Motor neuron (in vitro differentiated cells): ENCODE data around the gene DNAH7. TPM values are rescaled to one million over a fixed set of nuclear protein-coding genes. Genes with fewer than 3 reads are reported as not detected.
A peak's percentile ranks its signal among the peaks of the same experiment; 100 is the strongest.

Experiments used
- ATAC-seq, 8 experiments: fragments of 200-7000 bp; cut with Tn5 transposase; replicated peaks in 6 of 8; 2 replicates each; pipeline ENCODE4 v1.8.0; 2021; ENCODE audit warnings: mild to moderate bottlenecking in 8 of 8, moderate library complexity in 8 of 8
- H3K27ac ChIP-seq, 2 donors: fragments of 250-450 bp; sonication (Bioruptor Pico); 2 replicates each; pipeline ENCODE4 v1.9.0; 2021; ENCODE audit warnings: antibody characterized with exemption in 2 of 2, mild to moderate bottlenecking in 2 of 2, moderate library complexity in 1 of 2
- H3K4me1 ChIP-seq, 2 donors: fragments of 250-450 bp; sonication (Bioruptor Pico); replicated peaks in 1 of 2; 2 replicates each; pipeline ENCODE4 v1.6.1; 2021; ENCODE audit warnings: antibody characterized with exemption in 2 of 2, mild to moderate bottlenecking in 2 of 2, moderate library complexity in 1 of 2
- H3K4me3 ChIP-seq, 5 donors: fragments of 250-450 bp; sonication (Bioruptor Pico); 2 replicates each; pipeline ENCODE4 v1.9.0; 2021; ENCODE audit warnings: antibody characterized with exemption in 5 of 5, mild to moderate bottlenecking in 5 of 5, moderate library complexity in 4 of 5
- WGBS, 10 experiments: fragments of 450-650 bp; shearing (Covaris generic); methylation state at CpG; one replicate each; pipeline ENCODE4 v1.0.0; 2022; 5-methylcytosine and 5-hydroxymethylcytosine counted together
- in situ Hi-C, 9 experiments: fragments of 400-800 bp; cut with MboI; loops; one replicate each; pipeline ENCODE4 v1.15.0; 2021; ENCODE audit warnings: low sequenced_read_pairs in 9 of 9, low pct_unique_long_range_greater_than_20kb in 2 of 9; ENCODE audit not compliant: unreplicated experiment in 9 of 9
- total RNA-seq, 8 experiments: library from RNA; unstranded; fragments of 300-600 nt; gene quantifications; 2 replicates each; pipeline versions ENCODE4 v1.2.3 to v1.2.4, GENCODE V29; 2022

Gene DNAH7
- total RNA-seq, 8 experiments from 2014 or later: 0.36 to 15.3 (median 1.5) TPM

- Histone ChIP-seq H3K4me1 (peaks cover 0 to 4% of the 10 kb centered on the region in 2 donors), H3K4me3 (no peak overlapping the region), H3K27ac (no peak overlapping the region)
- in situ Hi-C loops: no loop called here
- 60 to 100% (median 100%) methylated on average over 1 of the region's 1 CpG; no CpG with 5 or more reads in 2 of the 10 experiments for WGBS, 10 experiments
- no peak for ATAC-seq
Observed at GRCh38 chr2:195834836-195835235, 233.8 kb downstream of the DNAH7 start.

- in situ Hi-C loops: no loop called here
- H3K4me1 ChIP-seq: peaks cover 0 to 4% of the 10 kb centered on the region in 2 donors
- WGBS, 10 experiments: 6 to 92% (median 48%) methylated on average over 1 to 3 of the region's 3 CpGs
- peak in 5 of 8 experiments; percentile 39 to 83 (median 56) for ATAC-seq
- H3K27ac ChIP-seq: no peak overlapping the region
- H3K4me3 ChIP-seq: no peak overlapping the region
Observed at GRCh38 chr2:195830968-195831950, 237.4 kb downstream of the DNAH7 start.

GRCh38 chr2:195824478-195824877 lies 244.2 kb downstream of the DNAH7 start:
- peaks cover 6 to 23% of the 10 kb centered on the region in 2 donors for H3K4me1 ChIP-seq
- no peak overlapping the region for H3K27ac ChIP-seq
- no peak for ATAC-seq
- no peak overlapping the region for H3K4me3 ChIP-seq
- in situ Hi-C loops: no loop called here
- WGBS, 10 experiments: 40 to 100% (median 83%) methylated on average over 1 to 2 of the region's 2 CpGs; no CpG with 5 or more reads in 1 of the 10 experiments

- WGBS, 10 experiments: 50 to 92% (median 69%) methylated on average over 1 to 3 of the region's 3 CpGs; no CpG with 5 or more reads in 1 of the 10 experiments
- peak in 6 of 8 experiments; percentile 52 to 88 (median 74) for ATAC-seq
- peaks cover 6 to 23% of the 10 kb centered on the region in 2 donors for H3K4me1 ChIP-seq
- no peak overlapping the region for H3K27ac ChIP-seq
- no peak overlapping the region for H3K4me3 ChIP-seq
- in situ Hi-C loops: no loop called here
Observed at GRCh38 chr2:195823206-195823605, 245.4 kb downstream of the DNAH7 start.

GRCh38 chr2:195821566-195821932 lies 247.1 kb downstream of the DNAH7 start:
- 50 to 100% (median 87%) methylated on average over 1 to 5 of the region's 5 CpGs; no CpG with 5 or more reads in 3 of the 10 experiments for WGBS, 10 experiments
- in situ Hi-C loops: no loop called here

GRCh38 chr2:195820867-195821565 lies 247.6 kb downstream of the DNAH7 start:
- no peak overlapping the region for H3K4me3 ChIP-seq
- peak overlapping the region in 1 of 2 donors; percentile 26 for H3K27ac ChIP-seq
- peaks cover 6 to 26% of the 10 kb centered on the region in 2 donors for H3K4me1 ChIP-seq
- WGBS, 10 experiments: 13 to 100% (median 90%) methylated on average over 1 to 3 of the region's 3 CpGs
- in situ Hi-C loops: no loop called here
- peak in 4 of 8 experiments; percentile 23 to 72 (median 35) for ATAC-seq

More at GRCh38 chr2:195821566-195821932, 247.1 kb downstream of the DNAH7 start:
- Histone ChIP-seq H3K27ac (no peak overlapping the region), H3K4me1 (peaks cover 6 to 26% of the 10 kb centered on the region in 2 donors), H3K4me3 (no peak overlapping the region)
- ATAC-seq: no peak

- WGBS, 10 experiments: 64 to 100% (median 85%) methylated on average over 1 to 3 of the region's 3 CpGs
- in situ Hi-C loops: no loop called here
- ATAC-seq: peak in 5 of 8 experiments; percentile 23 to 71 (median 62)
- Histone ChIP-seq H3K4me1 (peaks cover 6 to 26% of the 10 kb centered on the region in 2 donors), H3K27ac (peak overlapping the region in 1 of 2 donors; percentile 26), H3K4me3 (no peak overlapping the region)
Observed at GRCh38 chr2:195820373-195820772, 248.3 kb downstream of the DNAH7 start.

GRCh38 chr2:195819276-195819675 lies 249.4 kb downstream of the DNAH7 start:
- Histone ChIP-seq H3K4me3 (no peak overlapping the region), H3K4me1 (peaks cover 6 to 26% of the 10 kb centered on the region in 2 donors), H3K27ac (no peak overlapping the region)
- in situ Hi-C loops: no loop called here
- 17 to 100% (median 81%) methylated on average over 1 of the region's 1 CpG; no CpG with 5 or more reads in 4 of the 10 experiments for WGBS, 10 experiments
- ATAC-seq: no peak

GRCh38 chr2:195818526-195818925 lies 250.1 kb downstream of the DNAH7 start:
- WGBS, 10 experiments: 80 to 100% (median 91%) methylated on average over 1 to 3 of the region's 3 CpGs
- in situ Hi-C loops: no loop called here
- H3K27ac ChIP-seq: no peak overlapping the region
- peaks cover 6 to 22% of the 10 kb centered on the region in 2 donors for H3K4me1 ChIP-seq
- no peak overlapping the region for H3K4me3 ChIP-seq
- ATAC-seq: peak in 2 of 8 experiments; percentile 42 to 52

- in situ Hi-C loops: no loop called here
Observed at GRCh38 chr2:195818106-195818505, 250.5 kb downstream of the DNAH7 start.

GRCh38 chr2:195815083-195815482 lies 253.6 kb downstream of the DNAH7 start:
- 76 to 100% (median 98%) methylated on average over 1 to 2 of the region's 2 CpGs for WGBS, 10 experiments
- in situ Hi-C loops: no loop called here
- peaks cover 4 to 13% of the 10 kb centered on the region in 2 donors for H3K4me1 ChIP-seq
- H3K4me3 ChIP-seq: no peak overlapping the region
- H3K27ac ChIP-seq: no peak overlapping the region
- ATAC-seq: no peak

More at GRCh38 chr2:195818106-195818505, 250.5 kb downstream of the DNAH7 start:
- H3K27ac ChIP-seq: no peak overlapping the region
- no peak overlapping the region for H3K4me3 ChIP-seq
- no peak for ATAC-seq
- H3K4me1 ChIP-seq: peaks cover 6 to 18% of the 10 kb centered on the region in 2 donors

- WGBS, 10 experiments: 49 to 88% (median 80%) methylated on average over 1 to 3 of the region's 3 CpGs
- ATAC-seq: no peak
- Histone ChIP-seq H3K4me3 (no peak overlapping the region), H3K27ac (no peak overlapping the region), H3K4me1 (peaks cover 4 to 15% of the 10 kb centered on the region in 2 donors)
- in situ Hi-C loops: no loop called here
Observed at GRCh38 chr2:195813421-195813820, 255.2 kb downstream of the DNAH7 start.
